KMS-11 (cell line): ENCODE data around the gene DCAF10.

Source experiments
- H2AFZ ChIP-seq: fragments of 200-600 bp; sonication (generic); 2 replicates; pipeline ENCODE4 v1.6.1; 2016; ENCODE audit warnings: antibody characterized with exemption, mixed run types, low read depth
- H3K27ac ChIP-seq: fragments of 200-600 bp; sonication (generic); 2 replicates; pipeline ENCODE4 v1.6.1; 2016; ENCODE audit warnings: mild to moderate bottlenecking, mixed run types
- H3K27me3 ChIP-seq: fragments of 200-600 bp; sonication (generic); 2 replicates; pipeline ENCODE4 v1.6.1; 2017; ENCODE audit warnings: mild to moderate bottlenecking, low read depth, mixed run types, moderate library complexity; ENCODE audit not compliant: insufficient read depth
- H3K36me3 ChIP-seq: fragments of 200-600 bp; sonication (generic); 2 replicates; pipeline ENCODE4 v1.6.1; 2017; ENCODE audit warnings: mild to moderate bottlenecking, mixed run types; ENCODE audit not compliant: insufficient read depth
- H3K4me1 ChIP-seq: fragments of 200-600 bp; sonication (generic); 2 replicates; pipeline ENCODE4 v1.6.1; 2016; ENCODE audit warnings: mild to moderate bottlenecking, low read depth, mixed run types; ENCODE audit not compliant: poor library complexity, severe bottlenecking
- H3K4me2 ChIP-seq: fragments of 200-600 bp; sonication (generic); 2 replicates; pipeline ENCODE4 v1.7.0; 2016; ENCODE audit warnings: mild to moderate bottlenecking, mixed run types
- H3K4me3 ChIP-seq: fragments of 200-600 bp; sonication (generic); IDR thresholded peaks from 2 replicates; pipeline ENCODE4 v1.6.1; 2017; ENCODE audit warnings: low read depth, low read length, mixed read lengths; ENCODE audit not compliant: insufficient read depth
- H3K79me2 ChIP-seq: fragments of 200-600 bp; sonication (generic); 2 replicates; pipeline ENCODE4 v1.6.1; 2016; ENCODE audit warnings: low read depth, mixed run types; ENCODE audit not compliant: insufficient read depth
- H3K9ac ChIP-seq: fragments of 200-600 bp; sonication (generic); 2 replicates; pipeline ENCODE4 v1.6.1; 2016; ENCODE audit warnings: mild to moderate bottlenecking, mixed run types
- H4K20me1 ChIP-seq: fragments of 200-600 bp; sonication (generic); 2 replicates; pipeline ENCODE4 v1.6.1; 2016; ENCODE audit warnings: mild to moderate bottlenecking, mixed run types; ENCODE audit not compliant: insufficient read depth
- TF ChIP-seq, protein P1 (sequence below): fragments of 200-600 bp; sonication (generic); conservative IDR thresholded peaks from 2 replicates; pipeline ENCODE4 v1.6.1; 2017; ENCODE audit warnings: low read depth, mild to moderate bottlenecking, antibody characterized with exemption, low read length, moderate library complexity, mixed read lengths

DCAF10 gene

GRCh38 chr9:37840560-37841194 lies 40.1 kb downstream of the DCAF10 start:
- TF ChIP-seq, protein P1, sequence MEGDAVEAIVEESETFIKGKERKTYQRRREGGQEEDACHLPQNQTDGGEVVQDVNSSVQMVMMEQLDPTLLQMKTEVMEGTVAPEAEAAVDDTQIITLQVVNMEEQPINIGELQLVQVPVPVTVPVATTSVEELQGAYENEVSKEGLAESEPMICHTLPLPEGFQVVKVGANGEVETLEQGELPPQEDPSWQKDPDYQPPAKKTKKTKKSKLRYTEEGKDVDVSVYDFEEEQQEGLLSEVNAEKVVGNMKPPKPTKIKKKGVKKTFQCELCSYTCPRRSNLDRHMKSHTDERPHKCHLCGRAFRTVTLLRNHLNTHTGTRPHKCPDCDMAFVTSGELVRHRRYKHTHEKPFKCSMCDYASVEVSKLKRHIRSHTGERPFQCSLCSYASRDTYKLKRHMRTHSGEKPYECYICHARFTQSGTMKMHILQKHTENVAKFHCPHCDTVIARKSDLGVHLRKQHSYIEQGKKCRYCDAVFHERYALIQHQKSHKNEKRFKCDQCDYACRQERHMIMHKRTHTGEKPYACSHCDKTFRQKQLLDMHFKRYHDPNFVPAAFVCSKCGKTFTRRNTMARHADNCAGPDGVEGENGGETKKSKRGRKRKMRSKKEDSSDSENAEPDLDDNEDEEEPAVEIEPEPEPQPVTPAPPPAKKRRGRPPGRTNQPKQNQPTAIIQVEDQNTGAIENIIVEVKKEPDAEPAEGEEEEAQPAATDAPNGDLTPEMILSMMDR, result no peak
- no peak overlapping the region for H3K27ac ChIP-seq
- no peak overlapping the region for H2AFZ ChIP-seq

GRCh38 chr9:37852222-37852621 lies 51.6 kb downstream of the DCAF10 start:
- Histone ChIP-seq H4K20me1 (no peaks in the 10 kb centered on the region), H3K27me3 (no peaks in the 10 kb centered on the region), H3K9ac (no peak overlapping the region), H3K27ac (no peak overlapping the region), H2AFZ (no peak overlapping the region), H3K79me2 (no peaks in the 10 kb centered on the region), H3K4me3 (no peak overlapping the region), H3K36me3 (no peaks in the 10 kb centered on the region), H3K4me1 (no peaks in the 10 kb centered on the region), H3K4me2 (no peak overlapping the region)
- TF ChIP-seq, protein P1, result no peak

More at GRCh38 chr9:37840560-37841194, 40.1 kb downstream of the DCAF10 start:
- Histone ChIP-seq H3K9ac (no peak overlapping the region), H3K4me2 (no peak overlapping the region), H3K79me2 (no peaks in the 10 kb centered on the region), H3K4me3 (no peak overlapping the region), H3K4me1 (peaks cover 16% of the 10 kb centered on the region), H3K27me3 (no peaks in the 10 kb centered on the region), H4K20me1 (no peaks in the 10 kb centered on the region), H3K36me3 (no peaks in the 10 kb centered on the region)

DNA sequence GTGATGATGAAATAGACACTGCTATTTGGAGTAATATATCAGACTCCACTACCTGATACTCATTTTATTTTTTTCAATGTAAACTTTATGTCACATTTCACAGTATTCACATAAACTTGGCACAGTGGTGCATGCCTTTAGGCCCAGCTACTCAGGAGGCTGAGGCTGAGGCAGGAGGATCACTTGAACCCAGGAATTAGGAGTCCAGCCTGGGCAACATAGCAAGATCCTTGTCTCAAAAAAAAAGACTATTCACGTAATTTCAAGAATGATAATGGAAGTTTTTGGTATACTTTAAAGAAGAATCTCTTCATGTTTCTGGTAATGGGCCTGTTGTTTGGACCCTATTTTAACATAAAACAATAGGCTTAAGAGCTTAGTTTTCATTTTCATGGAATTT lies 56.0 kb downstream of the DCAF10 start:
- Histone ChIP-seq H3K27me3 (no peaks in the 10 kb centered on the region), H3K4me2 (no peak overlapping the region), H3K9ac (no peak overlapping the region), H2AFZ (no peak overlapping the region), H4K20me1 (no peaks in the 10 kb centered on the region), H3K36me3 (no peaks in the 10 kb centered on the region), H3K79me2 (no peaks in the 10 kb centered on the region), H3K27ac (no peak overlapping the region), H3K4me3 (no peak overlapping the region), H3K4me1 (no peaks in the 10 kb centered on the region)
- TF ChIP-seq, protein P1, result no peak

- Histone ChIP-seq H3K36me3 (no peaks in the 10 kb centered on the region), H3K4me1 (no peaks in the 10 kb centered on the region), H3K9ac (no peak overlapping the region), H3K4me3 (no peak overlapping the region), H4K20me1 (no peaks in the 10 kb centered on the region), H3K79me2 (no peaks in the 10 kb centered on the region), H3K4me2 (no peak overlapping the region), H2AFZ (no peak overlapping the region), H3K27ac (no peak overlapping the region), H3K27me3 (no peaks in the 10 kb centered on the region)
- TF ChIP-seq, protein P1, result no peak; the same call in 1 of the 2 replicates
These were observed 58.4 kb downstream of the DCAF10 start for GRCh38 chr9:37859043-37859442.
